Uterus (tissue), 2 donors: Measurements from ENCODE around the gene SF3B2.

ENCODE experiments used
- CTCF ChIP-seq, 4 experiments: fragments of 200-600 bp in 2 of 4; fragments of 450-650 bp in 2 of 4; sonication (generic) in 2 of 4; IDR thresholded peaks; one replicate each; pipeline ENCODE4 v1.5.1; 2016 to 2019; ENCODE audit warnings: antibody characterized with exemption in 4 of 4, mild to moderate bottlenecking in 2 of 4, moderate library complexity in 1 of 4
- POLR2A ChIP-seq, 2 donors: fragments of 450-650 bp; IDR thresholded peaks; one replicate each; pipeline ENCODE4 v1.6.1; 2016; ENCODE audit warnings: antibody characterized with exemption in 2 of 2, mild to moderate bottlenecking in 1 of 2, moderate library complexity in 1 of 2

- TF ChIP-seq POLR2A (IDR thresholded peaks at IDR 0.05) (no peak), CTCF (IDR thresholded peaks at IDR 0.05) (no peak)
These were observed 43.6 kb upstream of the SF3B2 start for GRCh38 chr11:66008468-66009101.
